Stimulated activated CD8-positive, alpha-beta memory T cell treated with anti-CD3 and anti-CD28 coated beads, Interleukin-7, amount 100 ng/mL, for 48 hours (primary cell): ENCODE measurements around the gene C1QTNF7.

Source experiments
- DNase-seq, 2 donors: peaks; one replicate each; pipeline ENCODE4 v3.0.0-alpha.2; 2020; ENCODE audit warnings: low read depth in 1 of 2; ENCODE audit errors: extremely low read depth in 1 of 2

C1QTNF7 gene

DNA sequence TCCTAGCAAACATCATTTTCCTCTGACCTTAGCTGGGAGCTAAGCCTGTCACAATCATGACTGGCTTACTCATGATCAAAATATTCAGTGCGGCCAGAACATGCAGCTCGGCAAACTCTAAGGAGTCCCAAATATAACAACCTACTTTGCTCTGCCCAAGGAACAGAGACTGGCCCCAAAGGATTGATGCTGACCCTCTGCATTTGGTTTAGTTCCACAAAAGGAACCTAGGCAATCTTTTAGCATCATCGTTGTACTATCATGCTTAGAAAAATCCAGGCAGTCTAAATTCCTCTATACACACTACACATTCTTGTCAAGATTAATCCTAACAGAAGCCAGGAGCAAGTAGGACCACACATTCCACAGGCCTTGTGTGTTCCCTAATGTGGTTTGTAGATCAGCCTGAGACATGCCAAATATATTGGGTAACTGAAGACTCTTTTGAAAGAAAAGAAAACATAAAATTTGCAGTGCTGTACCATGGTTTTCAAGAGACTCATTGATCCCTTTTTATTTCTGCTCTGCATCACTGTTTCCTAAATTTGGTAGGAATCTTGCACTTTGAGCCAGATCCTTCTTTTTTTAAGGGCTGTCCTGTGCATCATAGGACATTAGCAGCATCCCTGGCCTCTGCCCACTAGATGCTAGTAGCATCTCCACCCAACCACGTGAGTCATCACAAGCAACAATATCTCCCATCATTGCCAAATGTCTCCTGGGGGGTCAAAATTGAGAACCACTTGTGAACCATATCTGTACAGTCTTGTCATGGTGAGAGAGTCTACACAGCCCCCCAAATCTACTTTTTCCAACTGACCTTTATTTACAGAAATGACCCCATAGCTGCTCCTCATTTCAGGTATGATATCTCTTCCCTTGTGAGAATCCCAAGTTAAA is 24.3 kb downstream of the C1QTNF7 start:
- no peak for DNase-seq

DNA sequence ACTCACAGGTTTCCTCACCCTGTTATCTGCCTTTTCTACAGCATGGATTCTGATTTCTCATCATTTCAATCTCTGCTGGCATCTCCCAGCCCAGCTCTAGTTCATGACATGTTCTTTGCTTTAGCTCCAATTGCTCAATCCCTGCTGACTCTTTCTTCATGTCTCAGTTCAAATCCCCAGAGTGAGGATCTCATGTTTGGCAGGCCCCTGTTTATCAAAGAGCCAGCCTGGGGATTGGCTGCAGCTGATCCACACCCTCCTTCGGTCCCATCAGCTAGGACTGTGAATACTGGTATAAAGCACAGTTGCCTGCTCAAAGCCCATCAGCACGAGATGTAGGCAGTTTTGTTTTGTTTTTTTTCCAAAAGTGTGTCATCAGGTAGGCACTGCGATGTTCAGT is 27.5 kb downstream of the C1QTNF7 start:
- DNase-seq: no peak

DNA sequence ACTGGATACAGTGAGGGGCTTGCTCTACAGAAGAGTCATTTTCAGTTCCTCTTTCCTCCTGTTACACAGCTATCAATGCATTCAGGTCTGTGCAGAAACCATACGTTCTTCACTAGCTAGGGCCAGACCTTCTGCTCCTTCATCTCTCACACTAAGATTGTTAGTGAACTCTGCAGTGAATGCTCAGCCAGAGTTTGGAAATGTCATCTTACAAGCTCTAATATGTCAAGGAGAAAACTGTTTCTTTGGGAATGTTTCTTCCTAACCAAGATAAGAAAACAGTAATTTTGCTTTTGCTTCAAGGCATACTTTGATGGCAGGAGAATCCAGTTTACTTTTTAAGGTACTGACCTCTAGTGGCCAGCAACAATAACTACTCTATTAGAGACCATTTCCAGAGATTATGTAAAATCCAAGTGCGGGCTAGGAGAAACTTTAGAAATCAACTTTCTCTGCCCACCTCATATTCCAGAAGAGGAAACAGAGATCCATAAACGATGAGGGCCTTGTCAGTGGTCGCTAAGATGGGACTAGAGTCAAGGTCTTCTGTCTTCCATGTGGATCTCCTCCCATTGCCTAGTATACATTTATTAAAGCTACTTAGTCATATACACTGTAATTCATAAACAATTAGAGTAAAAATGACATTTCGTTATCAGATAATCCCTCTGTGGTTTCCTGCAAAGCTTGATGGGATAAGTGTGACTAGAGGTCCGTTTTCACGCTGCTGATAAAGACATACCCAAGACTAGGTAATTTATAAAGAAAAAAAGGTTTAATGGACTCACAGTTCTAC is 29.8 kb downstream of the C1QTNF7 start:
- no peak for DNase-seq

DNA sequence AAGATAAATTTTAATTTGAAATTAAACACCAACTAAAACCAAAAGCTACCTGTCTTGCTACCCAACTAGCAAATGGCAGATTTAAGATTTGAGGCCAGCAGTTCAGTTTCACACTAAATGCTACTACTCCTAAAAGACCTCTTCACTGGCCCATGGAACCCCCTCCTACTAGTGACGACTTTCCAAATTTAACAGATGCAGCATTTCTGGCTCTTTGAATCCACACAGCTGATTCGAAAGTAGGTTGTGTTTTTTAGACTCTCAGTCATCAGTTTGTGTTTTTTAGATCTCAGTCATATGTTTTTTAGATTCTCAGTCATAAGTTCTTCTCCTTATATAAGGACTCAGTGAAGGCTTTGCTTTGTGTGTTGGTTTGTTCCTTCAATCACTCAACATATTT is 30.8 kb downstream of the C1QTNF7 start:
- no peak for DNase-seq

DNA sequence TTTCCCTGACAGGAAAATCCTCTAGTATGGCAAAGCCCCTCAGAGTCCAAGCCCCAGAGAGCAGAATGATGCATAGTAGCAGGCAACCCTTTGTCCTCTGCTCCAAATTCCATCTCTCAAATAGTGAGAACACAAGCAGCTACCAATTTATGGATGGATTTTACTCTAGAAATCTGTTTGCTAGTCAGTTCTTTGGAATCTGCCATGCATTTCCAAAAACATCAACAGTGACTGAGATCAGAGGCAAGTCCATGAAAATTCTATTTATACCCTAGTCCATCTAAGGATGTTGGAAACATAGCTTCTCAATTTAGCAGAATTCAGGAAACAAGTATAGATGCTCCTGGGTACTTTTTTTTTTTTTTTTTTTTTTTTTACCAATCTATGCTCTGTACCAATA is 31.9 kb downstream of the C1QTNF7 start:
- DNase-seq: no peak

DNA sequence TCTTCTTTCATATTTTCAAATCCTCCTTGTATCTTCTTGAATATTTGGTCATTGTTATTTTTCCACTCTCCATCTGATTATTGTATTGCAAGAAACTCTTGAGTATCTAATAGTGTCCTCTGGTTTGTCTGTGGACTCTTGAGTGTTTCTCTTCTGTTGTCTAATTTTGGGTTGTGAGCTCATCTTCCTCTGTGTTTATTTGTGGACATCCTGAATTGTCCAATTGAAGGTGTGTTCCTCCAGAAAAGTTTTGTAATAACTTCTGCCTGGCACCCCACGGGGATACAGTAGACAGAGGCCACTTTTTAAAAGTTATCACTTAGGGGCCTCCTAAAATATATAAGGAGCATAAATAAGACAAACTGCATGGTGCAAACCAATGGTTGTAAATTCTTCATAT is 38.8 kb downstream of the C1QTNF7 start:
- DNase-seq: no peak

DNA sequence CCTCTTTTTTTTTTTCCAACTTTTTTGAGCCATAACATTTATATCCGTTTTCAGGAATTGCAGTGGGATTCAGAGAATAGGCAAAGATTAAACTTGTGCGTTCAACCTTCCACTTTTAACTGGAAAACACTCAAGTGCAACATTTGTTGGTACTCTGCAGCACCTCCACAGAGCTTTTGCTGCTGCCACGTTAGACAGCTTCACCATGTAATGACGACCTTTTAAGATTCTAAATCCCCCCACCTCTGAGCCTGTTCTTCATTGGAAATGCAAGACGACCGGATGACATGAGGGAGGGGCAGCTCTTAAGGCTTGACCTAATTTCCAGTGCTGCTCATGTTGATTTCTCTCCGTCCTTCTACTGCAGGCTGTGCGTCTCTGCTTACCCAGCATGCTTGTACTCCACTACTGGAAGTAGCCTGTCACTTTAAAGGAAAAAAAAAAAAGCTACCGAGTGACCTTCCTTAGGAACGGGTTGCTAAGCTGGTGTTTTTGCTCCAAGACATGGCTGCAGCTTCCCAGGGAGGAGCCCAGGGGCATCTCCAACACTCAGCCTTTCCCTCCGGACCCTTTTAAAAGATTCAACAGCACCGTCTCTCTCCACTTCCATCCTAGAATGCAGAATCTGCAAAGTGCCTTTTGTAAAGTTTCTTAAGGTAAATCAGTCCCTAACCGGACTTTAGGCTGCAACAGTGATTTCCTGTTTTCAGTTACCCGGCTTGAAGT is 41.7 kb downstream of the C1QTNF7 start, which contains the start of gene CC2D2A:
TSS of gene CC2D2A (plus strand) at position 481 of the 726 bp plus-strand sequence. CDS start 6,051 bp downstream, outside the sequence.
- DNase-seq: no peak

DNA sequence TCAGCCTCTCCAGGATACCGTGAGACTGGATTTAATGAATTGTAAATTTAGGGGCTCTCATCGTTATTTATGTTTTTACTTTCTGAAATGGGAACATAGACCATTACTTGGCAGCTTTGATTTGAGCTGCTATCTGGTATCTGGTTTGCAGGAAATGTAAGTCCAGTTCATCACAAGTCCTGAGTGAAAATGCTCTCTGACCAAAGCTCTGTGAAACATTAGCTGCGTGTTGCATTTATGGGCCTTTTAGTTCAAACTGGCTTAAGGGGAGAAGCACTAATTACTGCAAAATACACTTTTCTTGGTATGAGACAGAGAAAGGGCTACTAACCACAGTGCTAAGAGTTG is 42.3 kb downstream of the C1QTNF7 start:
- DNase-seq: no peak

DNA sequence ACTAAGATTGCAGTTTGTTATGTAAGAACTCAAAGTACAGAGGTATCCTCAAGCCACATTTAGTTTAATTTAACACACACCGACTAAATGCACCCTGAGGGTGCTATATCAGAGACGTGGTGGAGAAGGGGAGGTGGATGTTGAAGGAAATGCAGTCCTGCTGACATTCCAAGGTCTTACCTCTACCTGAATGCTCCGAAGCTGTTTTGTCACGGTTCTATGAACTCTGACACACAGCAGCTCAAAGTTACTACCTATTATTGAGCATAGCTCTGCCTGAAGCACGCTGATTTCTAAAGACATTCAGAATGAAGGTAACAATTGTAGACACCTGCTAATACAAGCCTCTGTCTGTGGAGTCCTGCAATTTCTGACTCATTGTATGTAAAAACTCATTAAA is 48.6 kb downstream of the C1QTNF7 start:
- no peak for DNase-seq

DNA sequence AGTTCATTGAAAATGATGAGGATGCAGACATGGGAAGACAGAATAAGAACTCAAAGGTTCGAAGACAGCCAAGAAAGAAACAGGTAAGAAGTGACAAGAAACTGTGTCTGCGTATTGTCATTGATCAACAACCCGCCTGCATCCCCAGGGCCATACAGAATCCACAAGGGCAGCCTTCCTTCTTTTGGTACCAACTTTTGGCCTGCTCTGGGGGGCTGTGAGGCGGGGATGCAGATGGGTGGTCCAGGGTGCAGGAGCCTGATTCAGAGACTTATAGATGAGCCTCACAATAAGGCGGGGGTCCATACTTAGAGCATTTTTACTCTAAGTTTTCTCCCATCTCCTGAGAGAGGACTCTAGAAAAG is 50.9 kb downstream of the C1QTNF7 start:
- no peak for DNase-seq

DNA sequence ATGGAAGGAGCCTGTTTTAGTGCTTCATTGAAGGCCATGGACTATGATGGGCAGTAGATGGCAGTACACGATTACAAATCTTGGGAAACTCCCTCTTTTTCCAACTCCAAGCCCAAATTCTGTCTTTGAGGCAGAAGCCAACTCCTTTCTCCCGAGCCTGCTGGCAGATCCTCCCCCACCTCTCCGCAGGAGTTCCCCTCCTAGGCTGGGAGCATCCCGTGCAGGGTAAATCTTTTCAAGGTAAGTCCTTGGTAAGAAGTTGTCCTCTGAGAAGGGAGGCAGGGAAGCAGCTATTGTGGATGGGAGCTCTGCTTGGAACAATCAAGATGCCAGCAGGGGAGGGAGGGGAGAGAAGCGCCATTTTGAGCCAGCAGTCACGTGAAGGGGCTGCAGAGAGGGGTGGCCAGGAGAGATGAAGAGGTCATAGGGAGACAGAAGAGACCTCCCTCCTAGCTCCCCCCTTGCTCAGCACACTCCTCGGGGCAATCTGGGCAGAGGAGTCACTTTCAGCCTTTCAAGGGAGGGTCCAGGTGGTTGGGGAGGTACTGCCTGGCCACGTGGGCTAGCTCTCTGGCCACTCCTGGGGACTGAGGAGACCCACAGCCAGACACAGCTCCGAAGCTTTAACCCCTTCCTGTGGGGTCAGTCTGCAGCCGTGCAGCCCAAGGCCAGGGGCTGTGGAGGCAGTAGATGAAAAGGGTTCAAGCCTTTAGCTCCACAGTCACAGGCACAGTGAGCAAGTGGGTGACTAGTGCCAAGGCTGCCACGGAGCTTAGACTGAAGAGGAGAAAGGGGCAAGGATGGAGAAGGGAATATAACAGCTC is 51.5 kb downstream of the C1QTNF7 start:
- no peak for DNase-seq

DNA sequence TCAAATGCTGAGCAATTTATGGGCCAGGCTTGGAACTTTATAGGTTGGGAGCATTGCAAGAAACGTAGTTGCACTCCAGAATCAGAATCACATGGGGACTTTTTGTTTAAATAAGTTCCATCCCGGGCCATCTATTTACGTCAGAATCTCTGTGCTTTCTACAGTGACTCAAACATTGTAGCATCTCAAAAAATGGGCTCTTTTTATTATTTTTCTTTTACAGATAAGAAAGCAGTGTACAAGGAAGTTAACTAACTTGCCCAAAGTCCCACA is 52.0 kb downstream of the C1QTNF7 start:
- DNase-seq: no peak

DNA sequence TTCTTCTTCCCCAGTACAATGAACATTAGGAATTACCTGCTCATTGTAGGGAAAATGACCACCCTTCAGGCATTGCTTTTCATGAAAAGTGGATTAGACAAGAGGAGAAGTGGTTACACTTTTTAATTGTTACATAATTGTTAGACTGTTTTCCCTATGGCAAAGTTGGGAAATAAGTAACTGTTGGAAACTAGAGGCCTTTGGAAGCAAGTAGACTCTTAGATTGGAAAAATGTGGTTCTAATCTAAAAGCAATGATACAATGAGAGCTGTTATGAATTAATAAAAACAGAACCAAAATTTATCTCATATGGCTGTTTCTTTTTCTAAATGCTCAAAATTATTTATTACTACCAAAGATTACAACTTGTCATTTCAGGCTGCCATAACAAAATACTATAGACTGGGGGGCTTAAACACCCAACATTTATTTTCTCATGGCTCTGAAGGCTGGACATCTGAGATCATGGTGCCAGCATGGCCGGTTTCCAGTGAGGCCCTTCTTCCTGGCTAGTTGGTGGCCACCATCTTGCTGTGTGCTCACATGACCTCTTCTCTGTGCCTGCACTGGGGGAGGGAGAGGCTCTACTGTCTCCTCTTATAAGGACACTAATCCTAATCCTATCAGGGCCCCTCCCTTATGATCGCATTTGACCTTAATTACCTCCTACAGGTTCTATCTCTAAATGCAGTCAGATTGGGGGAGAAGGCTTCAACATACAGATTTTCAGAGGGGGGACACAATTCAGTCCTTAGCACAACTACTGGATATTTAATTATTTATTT is 54.3 kb downstream of the C1QTNF7 start:
- no peak for DNase-seq

DNA sequence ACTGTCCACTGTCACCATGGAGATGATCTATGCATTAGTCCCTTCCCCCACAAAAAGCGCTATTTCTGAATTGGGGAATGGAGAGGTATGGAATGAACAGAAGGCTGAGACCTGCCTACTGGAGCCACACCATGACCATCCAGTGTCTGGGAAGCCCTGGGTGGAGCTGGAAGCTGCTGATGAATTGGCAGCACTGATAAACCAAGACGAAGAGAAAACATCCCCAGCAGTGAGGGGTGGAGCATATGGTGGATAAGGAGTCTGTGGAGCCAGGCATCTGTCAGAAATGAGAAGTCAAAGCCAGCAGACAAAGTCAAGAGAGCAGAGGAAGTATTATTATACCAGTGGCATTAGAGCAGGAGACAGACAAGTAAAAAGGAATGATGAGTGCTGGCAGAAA is 55.0 kb downstream of the C1QTNF7 start:
- DNase-seq: no peak

DNA sequence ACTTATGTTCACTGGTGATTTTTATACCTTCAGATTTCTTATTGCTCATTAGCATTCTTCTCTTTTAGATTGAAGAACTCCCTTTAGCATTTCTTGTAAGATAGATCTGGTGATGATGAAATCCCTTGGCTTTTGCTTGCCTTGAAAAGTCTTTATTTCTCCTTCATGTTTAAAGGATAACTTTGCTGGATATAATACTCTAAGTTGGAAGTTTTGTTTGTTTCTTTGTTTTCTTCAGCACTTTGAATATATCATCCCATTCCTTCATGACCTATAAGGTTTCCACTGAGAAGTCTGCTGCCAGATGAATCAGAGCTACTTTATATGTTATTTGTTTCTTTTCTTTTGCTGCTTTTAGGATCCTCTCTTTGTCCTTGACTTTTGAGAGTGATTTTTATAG is 60.3 kb downstream of the C1QTNF7 start:
- DNase-seq: no peak

DNA sequence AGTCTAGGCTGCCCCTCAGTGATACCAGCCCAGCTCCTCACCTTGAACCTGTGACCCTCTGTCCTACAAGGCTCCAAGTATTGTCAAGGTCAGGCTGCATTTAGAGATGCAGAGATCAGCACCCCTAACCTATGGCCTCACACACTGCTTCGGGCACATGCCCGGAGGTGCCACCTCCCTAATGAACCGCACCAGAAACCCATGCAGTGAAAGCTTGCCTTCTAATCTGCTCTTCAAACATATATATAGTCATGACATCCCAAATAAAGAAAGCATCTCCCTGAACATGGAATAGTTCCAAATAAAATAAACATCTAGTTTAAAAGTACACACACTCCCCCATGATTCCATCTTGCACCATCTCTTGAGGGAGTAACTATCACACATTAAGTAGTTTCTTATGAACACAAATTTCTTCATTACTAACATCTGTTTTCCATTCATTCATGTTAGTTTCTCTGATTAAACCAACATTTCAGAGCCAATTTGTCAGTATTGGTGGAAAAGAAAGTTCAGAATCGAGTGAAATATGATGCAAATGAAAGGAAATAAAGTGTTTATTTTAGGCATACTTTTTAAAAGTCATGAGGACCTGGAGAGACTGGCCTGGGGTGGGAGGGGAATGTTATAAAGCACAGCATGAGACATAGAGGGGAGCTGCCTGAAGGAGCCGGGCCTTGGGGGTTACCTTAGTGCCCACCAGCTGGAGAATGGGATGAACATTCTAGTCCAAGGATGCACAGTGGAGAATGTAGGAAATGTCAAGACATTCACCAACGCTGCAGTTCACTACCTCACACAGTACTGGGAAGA is 61.0 kb downstream of the C1QTNF7 start:
- DNase-seq: no peak

DNA sequence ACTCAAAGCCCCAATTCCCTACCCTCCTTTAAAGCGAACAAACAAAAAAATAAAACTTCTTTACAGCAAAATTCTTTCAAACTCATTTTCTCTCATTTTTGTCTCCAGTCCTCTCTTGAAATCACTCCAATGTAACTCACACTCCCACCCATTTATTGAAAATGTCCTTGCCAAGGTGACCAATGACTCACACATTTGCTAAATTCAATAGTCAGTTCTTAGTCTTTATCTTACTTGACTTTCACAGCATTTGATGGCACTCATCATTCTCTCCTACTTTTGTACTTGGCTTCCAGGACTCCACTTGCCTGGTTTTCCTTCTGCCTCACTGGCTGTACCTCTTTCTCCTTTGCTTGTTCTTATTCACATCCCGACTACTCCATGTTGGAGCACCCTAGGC is 61.7 kb downstream of the C1QTNF7 start:
- DNase-seq: no peak

DNA sequence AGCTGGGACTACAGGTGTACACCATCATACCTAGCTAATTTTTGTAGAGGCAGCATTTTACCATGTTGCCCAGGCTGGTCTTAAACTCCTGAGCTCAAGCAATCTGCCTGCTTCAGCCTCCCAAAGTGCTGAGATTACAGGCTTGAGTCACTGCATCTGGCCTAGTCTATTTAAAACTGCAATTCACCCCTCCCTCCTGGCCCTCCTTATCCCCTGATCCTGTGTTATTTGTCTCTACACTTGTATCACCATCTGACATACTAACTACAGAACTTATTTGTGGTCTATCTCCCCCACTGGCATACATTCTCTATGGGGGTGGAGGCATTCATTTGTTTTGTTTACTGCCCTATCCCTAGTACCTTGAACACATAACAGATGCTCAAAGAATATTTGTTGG is 65.6 kb downstream of the C1QTNF7 start:
- no peak for DNase-seq

DNA sequence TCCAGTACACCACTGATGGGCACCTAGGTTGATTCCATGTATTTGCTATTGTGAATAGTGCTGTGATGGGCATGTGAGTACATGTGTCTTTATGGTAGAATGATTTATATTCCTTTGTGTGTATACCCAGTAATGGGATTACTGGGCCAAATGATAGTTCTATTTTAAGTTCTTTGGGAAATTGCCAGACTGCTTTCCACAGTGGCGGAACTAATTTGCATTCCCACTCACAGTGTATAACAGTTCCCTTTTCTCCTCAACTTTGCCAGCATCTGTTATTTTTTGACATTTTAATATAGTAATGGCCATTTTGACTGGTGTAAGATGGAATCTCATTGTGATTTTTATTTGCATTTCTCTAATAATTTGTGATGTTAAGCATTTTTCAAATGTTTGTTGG is 67.8 kb downstream of the C1QTNF7 start:
- no peak for DNase-seq
